Thymus (tissue), 11 donors: ENCODE measurements around the gene PLXNA1. TPM values are rescaled to one million over a fixed set of nuclear protein-coding genes. Genes with fewer than 3 reads are reported as not detected.

ENCODE experiments used
- DNase-seq, 9 donors: peaks; one replicate each; pipeline ENCODE4 v3.0.0-alpha.2; 2013; ENCODE audit warnings: low spot score in 9 of 9, low read depth in 6 of 9, missing footprints in 1 of 9
- H3K27ac ChIP-seq, 2 donors: one replicate each; pipeline ENCODE4 v1.5.1; 2013; ENCODE audit warnings: control low read depth in 1 of 2, low read depth in 1 of 2, low read length in 1 of 2, mild to moderate bottlenecking in 1 of 2, moderate library complexity in 1 of 2
- H3K27me3 ChIP-seq, 2 donors: one replicate each; pipeline ENCODE4 v1.5.1; 2013; ENCODE audit warnings: low read length in 1 of 2; ENCODE audit not compliant: control insufficient read depth in 2 of 2, insufficient read depth in 1 of 2
- H3K36me3 ChIP-seq, 2 donors: one replicate each; pipeline ENCODE4 v1.5.1; 2013; ENCODE audit warnings: low read length in 1 of 2, mild to moderate bottlenecking in 1 of 2, moderate library complexity in 1 of 2; ENCODE audit not compliant: control insufficient read depth in 2 of 2, insufficient read depth in 2 of 2
- H3K4me1 ChIP-seq, 2 donors: one replicate each; pipeline ENCODE4 v1.5.1; 2013; ENCODE audit warnings: low read length in 2 of 2; ENCODE audit not compliant: control insufficient read depth in 2 of 2, insufficient read depth in 2 of 2
- H3K4me3 ChIP-seq, 2 donors: one replicate each; pipeline ENCODE4 v1.5.1; 2013; ENCODE audit warnings: low read length in 2 of 2, control low read depth in 1 of 2, mild to moderate bottlenecking in 1 of 2
- H3K9me3 ChIP-seq, 2 donors: one replicate each; pipeline ENCODE4 v1.5.1; 2013; ENCODE audit warnings: low read length in 1 of 2, mild to moderate bottlenecking in 1 of 2; ENCODE audit not compliant: control insufficient read depth in 2 of 2, insufficient read depth in 1 of 2
- WGBS: extraction: QIAGEN DNeasy Blood & Tissue Kit; methylation state at CpG from one replicate; pipeline ENCODE4 v1.1.7; 2013; 5-methylcytosine and 5-hydroxymethylcytosine counted together
- polyA plus RNA-seq: library from polyadenylated mRNA; stranded (reverse); fragments of 200-250 nt; gene quantifications from one replicate; pipeline ENCODE4 v1.2.3, GENCODE V29; 2013
- total RNA-seq: library from RNA; stranded (reverse); fragments of 120-200 nt; gene quantifications from one replicate; pipeline ENCODE4 v1.2.4, GENCODE V29; 2013
- donor health status: healthy.

Gene PLXNA1
- total and polyA plus RNA-seq, 2 donors, result 7.6 to 9.6 TPM

DNA sequence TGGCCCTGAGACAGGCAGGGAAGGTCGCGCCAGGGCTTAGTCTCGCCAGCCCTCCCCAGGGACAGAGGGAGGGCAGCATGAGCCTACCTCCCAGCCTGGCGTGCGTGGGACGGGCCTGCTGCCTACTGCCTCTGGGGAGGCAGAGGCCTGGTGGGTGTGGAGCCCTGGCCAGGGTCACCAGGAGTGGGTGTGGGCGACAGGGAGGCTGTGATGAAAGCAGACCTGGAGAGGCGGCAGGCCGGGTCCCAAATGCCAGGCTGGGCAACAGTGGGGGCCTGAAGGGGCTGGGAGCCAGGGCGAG lies 33.1 kb downstream of the PLXNA1 start:
- WGBS, result 96% methylated on average over 10 of the region's 10 CpGs

DNA sequence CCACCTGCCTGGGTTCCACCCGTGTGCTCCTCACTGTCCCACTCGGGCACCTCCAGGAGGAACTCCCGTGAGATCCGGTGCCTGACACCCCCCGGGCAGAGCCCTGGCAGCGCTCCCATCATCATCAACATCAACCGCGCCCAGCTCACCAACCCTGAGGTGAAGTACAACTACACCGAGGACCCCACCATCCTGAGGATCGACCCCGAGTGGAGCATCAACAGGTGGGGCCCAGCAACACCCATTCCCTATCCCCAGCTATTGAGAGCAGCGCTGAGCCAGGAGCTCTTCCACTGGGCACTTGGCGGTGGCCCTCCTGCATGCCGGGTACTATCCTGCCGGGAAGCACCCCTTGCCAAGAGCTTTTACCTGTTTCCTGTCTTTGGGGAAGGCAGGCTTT lies 33.5 kb downstream of the PLXNA1 start:
- peaks cover 16 to 19% of the 10 kb centered on the region in 2 donors for H3K36me3 ChIP-seq
- H3K27me3 ChIP-seq, result no peaks in the 10 kb centered on the region
- peaks cover 0 to 1% of the 10 kb centered on the region in 2 donors for H3K9me3 ChIP-seq
- DNase-seq, result no peak
- H3K4me1 ChIP-seq, result no peaks in the 10 kb centered on the region
- no peak overlapping the region for H3K27ac ChIP-seq
- no peak overlapping the region for H3K4me3 ChIP-seq
- 97% methylated on average over 15 of the region's 15 CpGs for WGBS

More for the DNA sequence above, 33.1 kb downstream of the PLXNA1 start:
- Histone ChIP-seq H3K36me3 (peaks cover 16 to 19% of the 10 kb centered on the region in 2 donors), H3K9me3 (peaks cover 0 to 1% of the 10 kb centered on the region in 2 donors), H3K27me3 (no peaks in the 10 kb centered on the region), H3K4me1 (no peaks in the 10 kb centered on the region), H3K4me3 (no peak overlapping the region), H3K27ac (no peak overlapping the region)
- no peak for DNase-seq

DNA sequence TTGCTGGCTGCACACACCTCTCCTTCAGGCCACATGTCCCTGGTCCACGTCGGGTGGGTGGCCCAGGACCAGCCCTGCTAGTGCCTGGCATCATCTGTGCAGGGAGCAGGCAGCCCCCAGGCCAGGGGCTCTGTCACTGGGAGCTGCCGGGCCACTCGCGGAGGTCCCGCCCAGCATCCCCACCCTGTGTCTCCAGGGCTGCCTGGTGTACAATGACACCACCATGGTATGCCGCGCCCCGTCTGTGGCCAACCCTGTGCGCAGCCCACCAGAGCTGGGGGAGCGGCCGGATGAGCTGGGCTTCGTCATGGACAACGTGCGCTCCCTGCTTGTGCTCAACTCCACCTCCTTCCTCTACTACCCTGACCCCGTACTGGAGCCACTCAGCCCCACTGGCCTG lies 34.3 kb downstream of the PLXNA1 start:
- Histone ChIP-seq H3K27ac (no peak overlapping the region), H3K4me1 (no peaks in the 10 kb centered on the region), H3K4me3 (no peak overlapping the region), H3K9me3 (peaks cover 0 to 1% of the 10 kb centered on the region in 2 donors), H3K27me3 (no peaks in the 10 kb centered on the region), H3K36me3 (peaks cover 12 to 19% of the 10 kb centered on the region in 2 donors)
- DNase-seq, result no peak
- WGBS, result 95% methylated on average over 16 of the region's 16 CpGs

DNA sequence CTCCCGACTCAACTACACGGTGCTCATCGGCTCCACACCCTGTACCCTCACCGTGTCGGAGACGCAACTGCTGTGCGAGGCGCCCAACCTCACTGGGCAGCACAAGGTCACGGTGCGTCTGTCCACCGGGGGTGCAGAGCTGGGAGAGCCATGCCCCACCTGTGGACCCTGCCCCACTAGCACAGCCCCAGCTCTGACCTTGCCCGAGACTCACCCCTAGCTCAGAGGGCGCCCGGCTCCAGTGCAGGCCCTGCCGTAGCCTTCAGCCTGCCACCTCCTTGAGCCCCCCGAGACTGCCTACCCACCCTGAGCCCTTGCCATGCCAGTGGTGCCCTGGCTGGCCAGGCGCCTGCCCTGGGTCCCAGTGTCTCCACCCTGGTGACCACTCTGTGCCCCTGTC lies 34.9 kb downstream of the PLXNA1 start:
- 97% methylated on average over 17 of the region's 17 CpGs for WGBS
- H3K4me3 ChIP-seq, result no peak overlapping the region
- peaks cover 12 to 19% of the 10 kb centered on the region in 2 donors for H3K36me3 ChIP-seq
- H3K4me1 ChIP-seq, result no peaks in the 10 kb centered on the region
- no peaks in the 10 kb centered on the region for H3K27me3 ChIP-seq
- no peak for DNase-seq
- no peak overlapping the region for H3K27ac ChIP-seq
- peaks cover 0 to 1% of the 10 kb centered on the region in 2 donors for H3K9me3 ChIP-seq

DNA sequence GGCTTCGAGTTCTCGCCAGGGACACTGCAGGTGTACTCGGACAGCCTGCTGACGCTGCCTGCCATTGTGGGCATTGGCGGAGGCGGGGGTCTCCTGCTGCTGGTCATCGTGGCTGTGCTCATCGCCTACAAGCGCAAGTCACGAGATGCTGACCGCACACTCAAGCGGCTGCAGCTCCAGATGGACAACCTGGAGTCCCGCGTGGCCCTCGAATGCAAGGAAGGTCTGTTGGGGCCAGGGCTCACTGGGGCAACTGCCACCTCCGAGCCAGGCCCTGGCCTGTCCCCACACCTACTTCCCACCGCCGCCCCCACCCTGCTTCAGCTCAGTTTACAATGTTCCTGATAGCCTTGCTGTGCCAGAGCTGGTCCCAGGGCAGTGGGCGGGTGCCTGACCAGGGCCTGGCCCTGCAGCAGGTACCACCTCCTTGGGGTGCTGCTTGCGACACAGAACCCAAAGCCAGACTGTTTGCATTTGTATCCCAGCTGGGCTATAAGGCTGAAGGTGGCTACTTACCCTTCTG lies 35.5 kb downstream of the PLXNA1 start:
- no peak overlapping the region for H3K4me3 ChIP-seq
- peaks cover 12 to 19% of the 10 kb centered on the region in 2 donors for H3K36me3 ChIP-seq
- H3K27me3 ChIP-seq, result no peaks in the 10 kb centered on the region
- H3K4me1 ChIP-seq, result no peaks in the 10 kb centered on the region
- no peak for DNase-seq
- no peak overlapping the region for H3K27ac ChIP-seq
- WGBS, result 98% methylated on average over 20 of the region's 20 CpGs
- H3K9me3 ChIP-seq, result peaks cover 0 to 1% of the 10 kb centered on the region in 2 donors

DNA sequence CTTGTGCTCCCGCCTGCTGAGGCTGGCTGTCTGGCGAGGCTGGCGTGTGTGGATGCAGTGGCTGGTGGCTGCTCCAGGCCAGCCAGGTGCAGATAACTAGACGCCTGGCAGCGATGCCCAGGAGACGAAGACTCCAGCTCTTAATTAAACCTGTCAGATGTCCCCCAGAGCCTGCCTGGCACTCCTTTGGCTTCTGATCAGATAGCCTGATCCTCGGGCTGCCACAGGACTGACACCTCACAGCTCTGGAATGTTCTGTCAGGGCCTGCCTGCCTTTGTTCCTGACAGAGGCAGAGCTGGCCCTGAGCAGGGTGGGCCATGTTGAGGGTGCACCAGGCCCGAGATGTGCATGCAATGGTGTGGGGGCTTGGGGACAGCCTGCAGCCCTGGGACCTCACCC lies 36.5 kb downstream of the PLXNA1 start:
- DNase-seq, result no peak
- WGBS, result 95% methylated on average over 8 of the region's 8 CpGs
- no peaks in the 10 kb centered on the region for H3K4me1 ChIP-seq

DNA sequence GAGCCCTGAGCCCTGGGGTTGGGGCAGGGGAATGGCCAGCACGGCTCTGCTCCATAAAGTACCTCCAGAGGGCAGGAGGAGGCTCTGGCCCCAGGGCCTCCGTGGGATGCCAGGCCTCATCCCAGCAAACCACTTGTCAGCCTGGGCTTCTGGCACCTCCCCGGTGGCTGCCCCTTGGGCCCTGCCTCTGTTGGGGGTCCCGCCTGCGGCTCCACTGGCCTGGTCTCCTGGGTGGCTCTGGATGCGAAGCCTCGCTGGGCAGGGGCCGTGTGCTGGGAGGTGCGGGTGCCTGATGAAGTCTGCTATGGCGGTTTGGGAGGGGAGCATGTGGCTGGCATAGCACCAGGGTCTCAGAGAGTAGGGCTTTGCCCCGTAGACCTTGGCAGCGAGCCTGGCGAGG lies 37.6 kb downstream of the PLXNA1 start:
- WGBS, result 96% methylated on average over 13 of the region's 13 CpGs
- Histone ChIP-seq H3K27ac (no peak overlapping the region), H3K36me3 (peaks cover 12 to 19% of the 10 kb centered on the region in 2 donors), H3K9me3 (peaks cover 0 to 1% of the 10 kb centered on the region in 2 donors), H3K4me1 (no peaks in the 10 kb centered on the region), H3K4me3 (no peak overlapping the region), H3K27me3 (no peaks in the 10 kb centered on the region)
- no peak for DNase-seq

More for the DNA sequence above, 36.5 kb downstream of the PLXNA1 start:
- H3K4me3 ChIP-seq, result no peak overlapping the region
- H3K9me3 ChIP-seq, result peaks cover 0 to 1% of the 10 kb centered on the region in 2 donors
- H3K36me3 ChIP-seq, result peaks cover 12 to 19% of the 10 kb centered on the region in 2 donors
- no peaks in the 10 kb centered on the region for H3K27me3 ChIP-seq
- no peak overlapping the region for H3K27ac ChIP-seq

DNA sequence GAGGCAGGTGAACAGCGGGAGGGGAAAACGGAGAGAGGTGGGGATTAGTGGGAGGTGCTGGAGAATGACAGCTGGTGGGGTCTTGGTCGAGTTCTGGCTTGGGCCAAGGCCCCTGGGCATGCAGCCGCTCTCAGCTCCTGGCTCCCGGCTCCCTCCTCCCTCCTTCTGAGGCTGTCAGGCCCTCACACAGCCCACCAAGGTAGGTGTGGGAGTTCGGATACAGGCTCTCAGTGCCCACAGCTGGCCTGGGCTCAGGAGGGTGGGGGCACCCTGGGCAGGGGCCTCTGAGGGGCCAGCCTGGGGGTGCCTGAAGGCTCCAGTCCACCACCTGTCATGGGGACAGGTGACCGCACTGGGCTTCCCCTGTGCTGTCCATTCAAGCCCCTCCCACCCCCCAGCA lies 39.9 kb downstream of the PLXNA1 start:
- DNase-seq, result no peak

DNA sequence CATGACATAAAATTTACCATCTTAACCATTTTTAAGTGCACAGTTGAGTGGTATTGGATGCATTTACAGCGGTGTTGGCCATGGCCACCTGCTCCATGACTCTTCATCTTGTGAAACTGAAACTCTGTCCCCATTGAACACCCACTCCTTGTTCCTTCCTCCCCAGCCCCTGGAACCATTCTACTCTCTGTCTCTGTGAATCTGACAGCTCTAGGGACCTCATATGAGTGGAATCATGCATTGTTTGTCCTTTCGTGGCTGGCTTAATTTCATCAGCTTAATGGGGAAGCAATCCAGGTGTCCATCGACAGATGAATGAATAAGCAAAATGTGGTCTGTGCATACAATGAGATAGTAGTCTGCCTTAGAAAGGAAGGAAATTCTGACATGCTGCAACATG lies 42.5 kb downstream of the PLXNA1 start:
- no peak for DNase-seq
- Histone ChIP-seq H3K27ac (no peak overlapping the region), H3K4me1 (no peaks in the 10 kb centered on the region), H3K9me3 (peaks cover 0 to 1% of the 10 kb centered on the region in 2 donors), H3K4me3 (no peak overlapping the region), H3K36me3 (peaks cover 4 to 12% of the 10 kb centered on the region in 2 donors), H3K27me3 (no peaks in the 10 kb centered on the region)
- 38% methylated on average over 3 of the region's 3 CpGs for WGBS

More for the DNA sequence above, 39.9 kb downstream of the PLXNA1 start:
- no peaks in the 10 kb centered on the region for H3K4me1 ChIP-seq
- H3K27ac ChIP-seq, result no peak overlapping the region
- H3K27me3 ChIP-seq, result no peaks in the 10 kb centered on the region
- H3K9me3 ChIP-seq, result no peaks in the 10 kb centered on the region
- 94% methylated on average over 7 of the region's 7 CpGs for WGBS
- no peak overlapping the region for H3K4me3 ChIP-seq
- peaks cover 5 to 6% of the 10 kb centered on the region in 2 donors for H3K36me3 ChIP-seq
